Endodermal cell (in vitro differentiated cells): ENCODE measurements around the gene SATB2. TPM values are rescaled to one million over a fixed set of nuclear protein-coding genes. Genes with fewer than 3 reads are reported as not detected.

Source experiments
- DNase-seq: peaks from one replicate; pipeline ENCODE4 v3.0.0-alpha.2; 2017
- H3K27ac ChIP-seq: 2 replicates; pipeline ENCODE4 v1.5.1; 2013; ENCODE audit warnings: mild to moderate bottlenecking, low read depth, low read length, moderate library complexity
- H3K27me3 ChIP-seq: 2 replicates; pipeline ENCODE4 v1.6.1; 2013; ENCODE audit warnings: mild to moderate bottlenecking, low read length, moderate library complexity; ENCODE audit not compliant: insufficient read depth, control insufficient read depth, poor library complexity, severe bottlenecking
- H3K36me3 ChIP-seq: 2 replicates; pipeline ENCODE4 v1.7.0; 2013; ENCODE audit warnings: mild to moderate bottlenecking, low read length, moderate library complexity; ENCODE audit not compliant: control insufficient read depth, insufficient read depth
- H3K4me1 ChIP-seq: one replicate; pipeline ENCODE4 v1.7.0; 2013; ENCODE audit warnings: low read length; ENCODE audit not compliant: control insufficient read depth, insufficient read depth
- H3K4me3 ChIP-seq: 2 replicates; pipeline ENCODE4 v1.5.1; 2013; ENCODE audit warnings: mild to moderate bottlenecking, low read length, moderate library complexity
- H3K9ac ChIP-seq: 2 replicates; pipeline ENCODE4 v1.6.1; 2013; ENCODE audit warnings: mild to moderate bottlenecking, low read length, moderate library complexity; ENCODE audit not compliant: poor library complexity, severe bottlenecking; ENCODE audit errors: extremely low read depth
- H3K9me3 ChIP-seq: 2 replicates; pipeline ENCODE4 v1.6.1; 2013; ENCODE audit warnings: mild to moderate bottlenecking, low read length, moderate library complexity; ENCODE audit not compliant: control insufficient read depth
- H3K27ac Mint-ChIP-seq: 2 replicates; pipeline ENCODE4 v1.8.0; 2020; ENCODE audit warnings: mixed read lengths
- H3K27me3 Mint-ChIP-seq: 2 replicates; pipeline ENCODE4 v1.8.0; 2021; ENCODE audit warnings: mild to moderate bottlenecking, mixed read lengths; ENCODE audit not compliant: insufficient read depth
- H3K36me3 Mint-ChIP-seq: 2 replicates; pipeline ENCODE4 v1.8.0; 2020; ENCODE audit warnings: low read depth, mixed read lengths
- H3K4me1 Mint-ChIP-seq: 2 replicates; pipeline ENCODE4 v1.8.0; 2020; ENCODE audit warnings: mixed read lengths
- H3K4me3 Mint-ChIP-seq: 2 replicates; pipeline ENCODE4 v1.8.0; 2020; ENCODE audit warnings: mild to moderate bottlenecking, moderate library complexity, mixed read lengths
- H3K9me3 Mint-ChIP-seq: 2 replicates; pipeline ENCODE4 v1.8.0; 2020; ENCODE audit warnings: mild to moderate bottlenecking, mixed read lengths
- CTCF ChIP-seq: fragments of 200-600 bp; sonication (generic); conservative IDR thresholded peaks from 2 replicates; pipeline ENCODE4 v1.5.0; 2021; ENCODE audit warnings: antibody characterized with exemption, mild to moderate bottlenecking
- WGBS, 2 experiments: methylation state at CpG; one replicate each; pipeline versions ENCODE4 v1.1.5 to v1.1.7; 2013; ENCODE audit warnings: missing lambda C conversion rate in 2 of 2, mixed read lengths in 1 of 2; ENCODE audit not compliant: insufficient coverage in 1 of 2, insufficient read length in 1 of 2; 5-methylcytosine and 5-hydroxymethylcytosine counted together
- total RNA-seq, 2 donors: library from RNA; stranded (reverse); fragmentation: NEBNext Ultra II Directional in 1 of 2; extraction: Animal tissue kit (Norgen Biotek cat#: 25700) in 1 of 2; gene quantifications; 2 replicates in 1 of 2; 3 replicates in 1 of 2; pipeline ENCODE4 v1.2.1, GENCODE V29; 2021

Gene SATB2
- total RNA-seq, 2 donors from 2014 or later, result 2.4 to 3.0 TPM

- Histone ChIP-seq H3K27me3 (peaks cover 54% of the 10 kb centered on the region), H3K4me1 (no peaks in the 10 kb centered on the region), H3K9me3 (no peaks in the 10 kb centered on the region), H3K4me3 (peak overlapping the region; percentile 83), H3K27ac (no peak overlapping the region), H3K36me3 (no peaks in the 10 kb centered on the region), H3K9ac (no peak overlapping the region)
- Mint-ChIP-seq H3K27me3 (peaks cover 52% of the 10 kb centered on the region), H3K4me1 (peaks cover 21% of the 10 kb centered on the region), H3K36me3 (no peaks in the 10 kb centered on the region), H3K27ac (no peak overlapping the region), H3K9me3 (no peaks in the 10 kb centered on the region), H3K4me3 (peak overlapping the region; percentile 79)
- TF ChIP-seq CTCF, result no peak
- 0 to 1% methylated on average over 17 to 43 of the region's 44 CpGs for WGBS, 2 experiments
- DNase-seq, result no peak
These were observed 1.2 kb downstream of the SATB2 start for GRCh38 chr2:199456383-199457146.

DNA sequence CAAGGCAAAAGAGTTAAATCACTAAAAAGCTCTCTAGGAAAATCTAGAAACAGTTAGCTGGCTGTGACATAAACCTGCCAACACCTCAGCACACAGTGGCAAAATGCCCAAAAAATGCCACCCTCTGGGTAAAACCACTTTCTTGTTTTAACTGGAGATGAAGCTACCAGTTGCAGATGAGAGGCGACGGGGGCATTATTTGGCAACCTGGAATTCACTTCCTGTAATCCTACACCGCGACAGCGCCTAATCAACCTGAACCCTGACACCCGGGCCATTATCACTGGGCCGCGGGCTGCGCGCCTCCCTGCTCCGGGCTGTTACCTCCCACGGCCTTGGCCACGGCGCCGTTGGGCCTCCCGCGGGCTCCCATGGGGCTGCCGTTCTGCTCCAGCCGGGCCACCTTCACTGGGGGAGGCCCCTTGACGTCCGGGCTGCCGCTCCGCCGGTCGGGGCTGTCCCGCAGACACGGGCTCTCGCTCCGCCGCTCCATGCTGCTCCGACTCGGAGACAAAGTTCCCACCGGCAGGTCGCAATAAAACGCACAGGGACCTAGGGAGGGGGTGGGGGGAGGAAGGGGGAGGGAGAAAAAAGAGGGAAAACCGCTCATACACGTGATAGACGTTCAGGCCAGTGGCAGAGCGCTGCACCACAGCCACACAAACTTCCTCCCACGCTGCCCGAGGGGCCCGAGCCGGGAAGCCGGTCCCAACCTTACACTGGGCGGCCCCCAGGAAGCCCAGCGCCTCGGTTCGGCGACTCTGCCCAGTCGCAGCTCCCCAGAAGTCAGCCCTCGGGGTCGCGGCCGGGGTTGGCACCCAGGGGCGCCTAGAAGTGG lies 2.0 kb downstream of the SATB2 start:
- Mint-ChIP-seq H3K36me3 (no peaks in the 10 kb centered on the region), H3K4me3 (peak overlapping the region; percentile 79), H3K9me3 (no peaks in the 10 kb centered on the region), H3K27ac (no peak overlapping the region), H3K4me1 (peaks cover 21% of the 10 kb centered on the region), H3K27me3 (peaks cover 44% of the 10 kb centered on the region)
- no peak overlapping the region for H3K27ac ChIP-seq
- no peaks in the 10 kb centered on the region for H3K36me3 ChIP-seq
- peak overlapping the region; percentile 83 for H3K4me3 ChIP-seq
- DNase-seq, result peak; percentile 93
- H3K9me3 ChIP-seq, result no peaks in the 10 kb centered on the region
- TF ChIP-seq CTCF, result no peak
- WGBS, 2 experiments, result 0% methylated on average over 55 of the region's 55 CpGs; no CpG with 5 or more reads in 1 of the 2 experiments
- H3K4me1 ChIP-seq, result no peaks in the 10 kb centered on the region
- H3K27me3 ChIP-seq, result peaks cover 46% of the 10 kb centered on the region
- no peak overlapping the region for H3K9ac ChIP-seq

GRCh38 chr2:199455210-199455544 lies 2.6 kb downstream of the SATB2 start:
- Mint-ChIP-seq H3K4me3 (peak overlapping the region; percentile 79), H3K9me3 (no peaks in the 10 kb centered on the region), H3K4me1 (peaks cover 17% of the 10 kb centered on the region), H3K36me3 (no peaks in the 10 kb centered on the region), H3K27ac (no peak overlapping the region), H3K27me3 (peaks cover 38% of the 10 kb centered on the region)
- no peaks in the 10 kb centered on the region for H3K4me1 ChIP-seq
- peaks cover 40% of the 10 kb centered on the region for H3K27me3 ChIP-seq
- no peak overlapping the region for H3K27ac ChIP-seq
- TF ChIP-seq CTCF, result no peak
- DNase-seq, result no peak
- H3K9ac ChIP-seq, result no peak overlapping the region
- peak overlapping the region; percentile 83 for H3K4me3 ChIP-seq
- 32 to 40% methylated on average over 7 of the region's 7 CpGs for WGBS, 2 experiments
- H3K36me3 ChIP-seq, result no peaks in the 10 kb centered on the region
- no peaks in the 10 kb centered on the region for H3K9me3 ChIP-seq
